B cell (primary cell): Measurements from ENCODE around the gene TUBA4B. TPM values are rescaled to one million over a fixed set of nuclear protein-coding genes. Genes with fewer than 3 reads are reported as not detected.

Experiments
- ATAC-seq: fragments of 200-7000 bp; cut with Tn5 transposase; one replicate; pipeline ENCODE4 v1.10.0; 2021; ENCODE audit warnings: low read depth, mild to moderate bottlenecking, moderate number of reproducible peaks, moderate library complexity
- CTCF ChIA-PET: fragments of 350-600 bp; sonication (Branson Sonifier 250); formaldehyde crosslinking; loops from one replicate; lab custom pipeline; 2021; ENCODE audit warnings: antibody characterized with exemption, inconsistent platforms; lab: Charles Lee
- POLR2A ChIA-PET: fragments of 350-600 bp; sonication (Branson Sonifier 250); formaldehyde crosslinking; loops from one replicate; lab custom pipeline; 2021; ENCODE audit warnings: antibody characterized with exemption; lab: Charles Lee
- DNase-seq: peaks from one replicate; pipeline ENCODE4 v3.0.0; 2013
- H2AFZ ChIP-seq: 2 replicates; pipeline ENCODE4 v1.6.1; 2012; ENCODE audit warnings: mild to moderate bottlenecking, low read depth, low read length; ENCODE audit not compliant: insufficient read depth, poor library complexity, severe bottlenecking
- H3K27ac ChIP-seq, 2 donors: 1 replicate in 1 of 2; 2 replicates in 1 of 2; pipeline ENCODE4 v1.5.1; 2012 to 2013; ENCODE audit warnings: low read length in 2 of 2, mild to moderate bottlenecking in 2 of 2, moderate library complexity in 1 of 2
- H3K27me3 ChIP-seq, 4 experiments: fragments of 200-600 bp in 1 of 4; sonication (generic) in 1 of 4; replicated peaks in 1 of 4; 1 replicate in 2 of 4; 2 replicates in 2 of 4; pipeline versions ENCODE4 v1.6.1 to v1.7.0; 2013 to 2016; ENCODE audit warnings: low read length in 3 of 4, mild to moderate bottlenecking in 2 of 4, mixed read lengths in 1 of 4, moderate library complexity in 1 of 4; ENCODE audit not compliant: insufficient read depth in 4 of 4, control insufficient read depth in 3 of 4; ENCODE audit errors: control extremely low read depth in 1 of 4
- H3K36me3 ChIP-seq, 2 experiments: replicated peaks in 1 of 2; 1 replicate in 1 of 2; 2 replicates in 1 of 2; pipeline versions ENCODE4 v1.6.1 to v1.7.1; 2013; ENCODE audit warnings: low read length in 1 of 2; ENCODE audit not compliant: insufficient read depth in 2 of 2, control insufficient read depth in 1 of 2; ENCODE audit errors: control extremely low read depth in 1 of 2, extremely low read depth in 1 of 2
- H3K4me1 ChIP-seq, 2 donors: fragments of 200-600 bp in 1 of 2; sonication (generic) in 1 of 2; 1 replicate in 1 of 2; 2 replicates in 1 of 2; pipeline versions ENCODE4 v1.5.1 to v1.6.1; 2013 to 2017; ENCODE audit warnings: low read length in 2 of 2; ENCODE audit not compliant: control insufficient read depth in 2 of 2, insufficient read depth in 2 of 2
- H3K4me2 ChIP-seq: replicated peaks from 2 replicates; pipeline ENCODE3; 2012; ENCODE audit warnings: mild to moderate bottlenecking, low read depth, low read length; ENCODE audit not compliant: poor library complexity, severe bottlenecking
- H3K4me3 ChIP-seq, 5 experiments: fragments of 200-600 bp in 1 of 5; sonication (generic) in 1 of 5; 1 replicate in 3 of 5; 2 replicates in 2 of 5; pipeline versions ENCODE4 v1.5.1 to v1.7.0; 2011 to 2016; ENCODE audit warnings: low read length in 4 of 5, mild to moderate bottlenecking in 4 of 5, low read depth in 2 of 5, control low read depth in 1 of 5, moderate library complexity in 1 of 5; ENCODE audit not compliant: insufficient read depth in 1 of 5; ENCODE audit errors: control extremely low read depth in 1 of 5, extremely low read depth in 1 of 5
- H3K79me2 ChIP-seq: fragments of 200-600 bp; sonication (generic); one replicate; pipeline ENCODE4 v1.6.0; 2016; ENCODE audit warnings: low read length; ENCODE audit not compliant: control insufficient read depth, insufficient read depth
- H3K9ac ChIP-seq: fragments of 200-600 bp; sonication (generic); 2 replicates; pipeline ENCODE4 v1.6.1; 2017; ENCODE audit warnings: mild to moderate bottlenecking, low read length, moderate library complexity
- H3K9me3 ChIP-seq, 3 donors: one replicate each; pipeline versions ENCODE4 v1.6.1 to v1.7.1; 2013; ENCODE audit warnings: low read length in 2 of 3; ENCODE audit not compliant: control insufficient read depth in 2 of 3, insufficient read depth in 1 of 3; ENCODE audit errors: control extremely low read depth in 1 of 3
- H4K20me1 ChIP-seq: 2 replicates; pipeline ENCODE4 v1.6.0; 2012; ENCODE audit warnings: mild to moderate bottlenecking, low read length; ENCODE audit not compliant: insufficient read depth, control insufficient read depth, poor library complexity, severe bottlenecking
- H3K27ac Mint-ChIP-seq: one replicate; pipeline ENCODE4 v1.8.0; 2021; ENCODE audit warnings: mixed read lengths
- H3K27me3 Mint-ChIP-seq: one replicate; pipeline ENCODE4 v1.8.0; 2021; ENCODE audit warnings: mixed read lengths
- H3K4me1 Mint-ChIP-seq: one replicate; pipeline ENCODE4 v1.8.0; 2021; ENCODE audit warnings: mixed read lengths
- H3K4me3 Mint-ChIP-seq: one replicate; pipeline ENCODE4 v1.8.0; 2021; ENCODE audit warnings: mixed read lengths
- H3K9me3 Mint-ChIP-seq: one replicate; pipeline ENCODE4 v1.8.0; 2022; ENCODE audit warnings: mixed read lengths; ENCODE audit not compliant: insufficient read depth
- EZH2 ChIP-seq: IDR thresholded peaks from 2 replicates; pipeline ENCODE4 v1.6.1; 2012; ENCODE audit warnings: borderline replicate concordance, low read depth, mild to moderate bottlenecking, moderate library complexity, low read length; ENCODE audit not compliant: insufficient read depth, poor library complexity, severe bottlenecking
- WGBS: methylation state at CpG from one replicate; pipeline ENCODE4 v1.1.5; 2013; ENCODE audit warnings: missing lambda C conversion rate; ENCODE audit not compliant: insufficient coverage; 5-methylcytosine and 5-hydroxymethylcytosine counted together
- intact Hi-C: fragments of 100-400 bp; cut with micrococcal nuclease; formaldehyde crosslinking; loops from one replicate; pipeline ENCODE4 v1.10.0; 2022
- polyA plus RNA-seq: library from polyadenylated mRNA; depleted of rRNA; stranded (reverse); fragments of >200 nt; gene quantifications from 2 replicates; pipeline ENCODE4 v1.2.3, GENCODE V29; 2012
- total RNA-seq, 2 donors: library from RNA; stranded (reverse); fragments of 120-200 nt in 1 of 2; gene quantifications; 1 replicate in 1 of 2; 2 replicates in 1 of 2; pipeline versions ENCODE4 v1.2.3 to v1.2.4, GENCODE V29; 2013 to 2022
- TF ChIP-seq, protein P1 (sequence below): fragments of 200-600 bp; IDR thresholded peaks from one replicate; pipeline ENCODE4 v1.8.0; 2022; ENCODE audit warnings: antibody characterized with exemption, mild to moderate bottlenecking

Gene TUBA4B
- total and polyA plus RNA-seq, 2 donors (not counting 1 experiment from before 2014, with no cell fraction given), result not detected

DNA sequence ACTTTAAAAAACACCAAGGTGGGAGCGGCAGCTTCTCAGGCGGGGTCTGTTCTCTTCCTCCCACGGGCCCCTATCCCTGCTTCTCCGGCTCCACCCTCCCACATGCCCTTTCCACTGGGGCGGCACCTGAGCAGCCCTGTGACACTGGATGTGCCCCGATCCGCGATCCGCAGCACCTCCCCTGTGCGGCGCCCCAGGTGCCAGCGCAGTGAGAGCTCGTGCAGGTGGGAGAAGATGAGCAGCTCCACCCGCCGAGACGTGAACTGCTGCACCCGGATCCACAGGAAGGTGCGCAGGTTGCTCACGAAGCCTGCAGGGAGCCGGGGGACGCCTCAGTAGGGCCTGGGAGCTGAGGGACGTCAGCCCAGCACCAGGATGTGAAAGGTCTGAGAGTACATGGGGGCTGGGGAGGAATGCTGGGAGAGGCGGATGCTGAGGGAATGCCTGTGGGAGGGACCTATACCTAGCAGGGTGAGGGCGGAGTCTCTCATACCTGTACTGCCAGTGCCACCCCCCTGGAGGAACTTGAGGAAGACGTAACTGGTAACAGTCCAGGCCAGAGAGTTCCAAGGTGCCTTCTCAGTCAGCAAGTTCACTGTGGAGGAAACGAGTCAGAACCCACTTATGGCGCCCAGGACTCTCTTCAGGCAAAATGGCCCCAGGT, 37.0 kb upstream of the TUBA4B start:
- no peak overlapping the region for H3K27ac ChIP-seq
- no peaks in the 10 kb centered on the region for H3K27me3 Mint-ChIP-seq
- TF ChIP-seq, protein P1, sequence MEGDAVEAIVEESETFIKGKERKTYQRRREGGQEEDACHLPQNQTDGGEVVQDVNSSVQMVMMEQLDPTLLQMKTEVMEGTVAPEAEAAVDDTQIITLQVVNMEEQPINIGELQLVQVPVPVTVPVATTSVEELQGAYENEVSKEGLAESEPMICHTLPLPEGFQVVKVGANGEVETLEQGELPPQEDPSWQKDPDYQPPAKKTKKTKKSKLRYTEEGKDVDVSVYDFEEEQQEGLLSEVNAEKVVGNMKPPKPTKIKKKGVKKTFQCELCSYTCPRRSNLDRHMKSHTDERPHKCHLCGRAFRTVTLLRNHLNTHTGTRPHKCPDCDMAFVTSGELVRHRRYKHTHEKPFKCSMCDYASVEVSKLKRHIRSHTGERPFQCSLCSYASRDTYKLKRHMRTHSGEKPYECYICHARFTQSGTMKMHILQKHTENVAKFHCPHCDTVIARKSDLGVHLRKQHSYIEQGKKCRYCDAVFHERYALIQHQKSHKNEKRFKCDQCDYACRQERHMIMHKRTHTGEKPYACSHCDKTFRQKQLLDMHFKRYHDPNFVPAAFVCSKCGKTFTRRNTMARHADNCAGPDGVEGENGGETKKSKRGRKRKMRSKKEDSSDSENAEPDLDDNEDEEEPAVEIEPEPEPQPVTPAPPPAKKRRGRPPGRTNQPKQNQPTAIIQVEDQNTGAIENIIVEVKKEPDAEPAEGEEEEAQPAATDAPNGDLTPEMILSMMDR, result no peak
- no peak for TF ChIP-seq EZH2
- no peak overlapping the region for H3K4me3 ChIP-seq
- CTCF ChIA-PET, result interaction anchor here (1.1 to 7.3 kb wide), 10 partner anchors 11 to 340 kb away, joined by 3 to 65 read pairs (median 6); partner anchors contain the start of genes GLB1L, NHEJ1, SLC23A3 and STK16
- no peak overlapping the region for H2AFZ ChIP-seq
- H3K9me3 ChIP-seq, result no peaks in the 10 kb centered on the region
- no peak for DNase-seq
- no peaks in the 10 kb centered on the region for H3K27me3 ChIP-seq
- no peaks in the 10 kb centered on the region for H3K79me2 ChIP-seq
- 98% methylated on average over 27 of the region's 27 CpGs for WGBS
- no peak overlapping the region for H3K4me3 Mint-ChIP-seq
- no peak overlapping the region for H3K4me2 ChIP-seq
- H3K27ac Mint-ChIP-seq, result peak overlapping the region; percentile 32
- peaks cover 19% of the 10 kb centered on the region for H4K20me1 ChIP-seq
- POLR2A ChIA-PET, result interaction anchor here (1.4 to 1.6 kb wide), 2 partner anchors 9 to 40 kb away, joined by 4 to 7 read pairs; partner anchors contain the start of gene ZFAND2B
- no peak for ATAC-seq
- peaks cover 26% of the 10 kb centered on the region for H3K4me1 Mint-ChIP-seq
- intact Hi-C loops, result no loop called here
- peaks cover 0 to 12% of the 10 kb centered on the region in 2 experiments for H3K36me3 ChIP-seq
- no peaks in the 10 kb centered on the region for H3K9me3 Mint-ChIP-seq
- no peak overlapping the region for H3K9ac ChIP-seq
- H3K4me1 ChIP-seq, result peaks cover 20 to 27% of the 10 kb centered on the region in 2 donors

DNA sequence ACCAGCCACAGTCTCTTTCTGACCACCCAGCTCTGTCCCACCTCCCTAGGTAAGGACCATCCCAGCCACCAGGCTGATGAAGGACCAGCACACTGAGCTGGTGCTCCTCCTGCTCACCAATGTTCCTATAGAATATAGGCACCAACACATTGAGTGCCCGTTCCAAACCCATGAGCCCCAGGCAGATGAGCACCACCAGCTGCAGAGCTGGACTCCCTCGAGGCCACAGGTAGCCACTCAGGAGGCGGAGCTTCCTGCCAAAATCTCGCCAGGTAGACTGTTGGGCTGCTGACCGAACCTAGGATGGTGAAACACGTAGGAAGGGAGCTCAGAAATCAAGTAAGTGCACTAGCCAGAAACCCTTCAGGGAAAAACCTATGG, 36.5 kb upstream of the TUBA4B start:
- Histone ChIP-seq H3K4me2 (no peak overlapping the region), H3K27ac (no peak overlapping the region), H3K9ac (no peak overlapping the region), H3K4me1 (peaks cover 17 to 21% of the 10 kb centered on the region in 2 donors), H4K20me1 (peaks cover 20% of the 10 kb centered on the region), H3K27me3 (no peaks in the 10 kb centered on the region), H2AFZ (no peak overlapping the region), H3K79me2 (no peaks in the 10 kb centered on the region), H3K9me3 (no peaks in the 10 kb centered on the region), H3K4me3 (no peak overlapping the region), H3K36me3 (peaks cover 0 to 17% of the 10 kb centered on the region in 2 experiments)
- Mint-ChIP-seq H3K4me1 (peaks cover 20% of the 10 kb centered on the region), H3K27ac (no peak overlapping the region), H3K27me3 (no peaks in the 10 kb centered on the region), H3K4me3 (peak overlapping the region; percentile 50), H3K9me3 (no peaks in the 10 kb centered on the region)
- DNase-seq (no peak), ATAC-seq (no peak)
- POLR2A ChIA-PET, result interaction anchor here (1.4 to 1.6 kb wide), 2 partner anchors 10 to 41 kb away, joined by 4 to 7 read pairs; partner anchors contain the start of gene ZFAND2B
- intact Hi-C loops, result no loop called here
- TF ChIP-seq, protein P1, result no peak
- no peak for TF ChIP-seq EZH2
- 89% methylated on average over 6 of the region's 6 CpGs for WGBS
- CTCF ChIA-PET, result interaction anchor here (1.1 to 4.3 kb wide), 9 partner anchors 10 to 340 kb away, joined by 3 to 26 read pairs (median 5); partner anchors contain the start of genes GLB1L, SLC23A3, STK16 and TUBA4A
